Thyroid gland (tissue), 4 donors: Measurements from ENCODE around the gene PHYH.

Source experiments
- CTCF ChIP-seq, 6 experiments: fragments of 200-600 bp in 3 of 6; fragments of 450-650 bp in 3 of 6; sonication (generic) in 3 of 6; IDR thresholded peaks; one replicate each; pipeline ENCODE4 v1.5.1; 2016 to 2019; ENCODE audit warnings: antibody characterized with exemption in 6 of 6, mild to moderate bottlenecking in 2 of 6, inconsistent platforms in 1 of 6, moderate library complexity in 1 of 6
- POLR2A ChIP-seq, 2 donors: fragments of 450-650 bp; IDR thresholded peaks; one replicate each; pipeline ENCODE4 v1.6.1; 2017; ENCODE audit warnings: antibody characterized with exemption in 2 of 2, mild to moderate bottlenecking in 2 of 2, moderate library complexity in 1 of 2

GRCh38 chr10:13348216-13349017, 48.6 kb upstream of the PHYH start, which contains the start of gene SEPHS1:
- TF ChIP-seq POLR2A (IDR thresholded peaks at IDR 0.05), result peak in 1 of 2 donors; percentile 6
- TF ChIP-seq CTCF (IDR thresholded peaks at IDR 0.05), result no peak
